Activated CD8-positive, alpha-beta memory T cell treated with anti-CD3 and anti-CD28 coated beads, Interleukin-2, amount 10 ng/mL, durations not matched to agents 7 days and 5 days (primary cell): ENCODE measurements around the gene ROBO1. TPM values are rescaled to one million over a fixed set of nuclear protein-coding genes. Genes with fewer than 3 reads are reported as not detected.
"Not testable (repeated sequence)": the region's sequence is repeated elsewhere in the genome, so short reads cannot be mapped to it uniquely, and the experiment has no call there.

ENCODE experiments used
- ATAC-seq: fragments of 150-1000 bp; cut with Tn5 transposase; one replicate; pipeline ENCODE4 v1.10.0; 2021; ENCODE audit warnings: moderate library complexity
- CTCF ChIA-PET: fragments of 350-600 bp; sonication (Branson Sonifier 250); formaldehyde crosslinking; loops from one replicate; lab custom pipeline; 2021; ENCODE audit warnings: antibody characterized with exemption; lab: Charles Lee
- DNase-seq: peaks from one replicate; pipeline ENCODE4 v3.0.0-alpha.2; 2020
- H3K27ac Mint-ChIP-seq: one replicate; pipeline ENCODE4 v1.8.0; 2021; ENCODE audit warnings: mild to moderate bottlenecking, mixed read lengths
- H3K27me3 Mint-ChIP-seq: one replicate; pipeline ENCODE4 v1.8.0; 2021; ENCODE audit warnings: mixed read lengths
- H3K36me3 Mint-ChIP-seq: one replicate; pipeline ENCODE4 v1.8.0; 2021; ENCODE audit warnings: mild to moderate bottlenecking, mixed read lengths
- H3K4me1 Mint-ChIP-seq: one replicate; pipeline ENCODE4 v1.8.0; 2021; ENCODE audit warnings: mixed read lengths
- H3K4me3 Mint-ChIP-seq: one replicate; pipeline ENCODE4 v1.8.0; 2021; ENCODE audit warnings: mild to moderate bottlenecking, moderate library complexity, mixed read lengths
- H3K9me3 Mint-ChIP-seq: one replicate; pipeline ENCODE4 v1.8.0; 2022; ENCODE audit warnings: low read depth, mixed read lengths
- total RNA-seq, 2 experiments: library from RNA; stranded (reverse); gene quantifications; one replicate each; pipeline ENCODE4 v1.2.3, GENCODE V29; 2021

Gene ROBO1
- total RNA-seq, 2 experiments from 2014 or later = 0.32 to 0.87 TPM

DNA sequence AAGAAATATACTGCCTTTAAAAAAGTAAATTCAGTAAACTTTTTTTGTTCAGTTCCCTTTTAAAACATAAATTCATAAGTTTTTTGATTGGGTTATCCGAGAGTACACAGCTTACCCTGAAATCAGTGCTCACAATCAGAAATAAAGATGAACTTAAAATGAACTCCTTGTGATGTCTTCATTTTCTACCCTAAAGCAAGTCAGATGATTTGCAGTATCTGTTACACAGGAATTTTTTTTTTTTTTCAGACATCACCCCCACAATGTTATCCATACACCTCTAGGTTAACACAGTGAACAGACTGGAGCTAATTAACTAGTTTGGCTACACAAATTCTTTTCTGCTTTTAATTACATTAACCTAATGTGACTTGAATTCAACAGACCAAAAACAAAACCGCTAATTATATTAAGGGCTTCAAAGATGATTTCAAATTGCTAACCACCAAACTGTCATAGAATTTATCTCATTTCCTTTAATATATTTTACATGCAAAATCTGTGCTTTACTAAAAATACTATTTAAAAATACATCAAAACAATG is 1042.0 kb downstream of the ROBO1 start:
- no peak overlapping the region for H3K27ac Mint-ChIP-seq
- no peaks in the 10 kb centered on the region for H3K27me3 Mint-ChIP-seq
- H3K4me3 Mint-ChIP-seq = no peak overlapping the region
- DNase-seq = no peak
- H3K4me1 Mint-ChIP-seq = no peaks in the 10 kb centered on the region
- CTCF ChIA-PET = no interaction called here
- H3K9me3 Mint-ChIP-seq = no peaks in the 10 kb centered on the region
- H3K36me3 Mint-ChIP-seq = no peaks in the 10 kb centered on the region
- ATAC-seq = no peak

DNA sequence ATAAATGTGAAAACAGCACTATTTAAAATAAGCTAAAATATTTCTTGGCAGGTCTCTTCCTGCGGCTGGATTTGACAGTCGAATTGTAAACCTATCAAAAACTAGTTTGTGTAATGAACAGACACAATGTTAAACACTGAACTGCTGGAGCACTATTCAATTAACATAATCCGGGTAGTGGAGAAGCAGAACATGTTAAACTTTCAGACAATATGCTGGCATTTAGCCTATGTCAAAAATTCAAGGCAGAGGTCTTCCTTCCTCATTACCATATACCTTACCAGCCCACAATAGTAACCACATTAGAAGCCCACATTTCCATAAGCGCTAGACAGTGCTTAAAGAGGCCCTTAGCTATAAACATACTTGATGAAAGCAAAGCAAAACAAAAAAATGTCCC is 1042.9 kb downstream of the ROBO1 start:
- Mint-ChIP-seq H3K9me3 (no peaks in the 10 kb centered on the region), H3K27me3 (no peaks in the 10 kb centered on the region)
- CTCF ChIA-PET = no interaction called here

DNA sequence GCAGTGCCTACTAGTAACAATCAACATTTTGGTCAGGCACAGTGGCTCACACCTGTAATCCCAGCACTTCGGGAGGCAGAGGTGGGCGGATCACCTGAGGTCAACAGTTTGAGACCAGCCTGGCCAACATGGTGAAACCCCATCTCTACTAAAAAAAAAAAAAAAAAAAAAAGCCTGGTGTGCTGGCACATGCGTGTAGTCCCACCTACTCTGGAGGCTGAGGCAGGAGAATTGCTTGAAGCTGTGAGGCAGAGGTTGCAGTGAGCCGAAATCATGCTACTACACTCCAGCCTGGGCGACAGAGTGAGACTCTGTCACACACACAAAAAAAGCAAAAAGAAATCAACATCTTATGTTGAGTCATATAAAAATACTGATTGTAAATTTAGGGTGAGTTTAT is 1043.4 kb downstream of the ROBO1 start:
- ATAC-seq, H3K27me3 Mint-ChIP-seq, H3K27ac Mint-ChIP-seq, H3K4me3 Mint-ChIP-seq, H3K36me3 Mint-ChIP-seq, H3K4me1 Mint-ChIP-seq, H3K9me3 Mint-ChIP-seq, CTCF ChIA-PET, DNase-seq: not testable (repeated sequence)

More for the DNA sequence above, 1042.9 kb downstream of the ROBO1 start:
- ATAC-seq (no peak), DNase-seq (no peak)
- Mint-ChIP-seq H3K4me3 (no peak overlapping the region), H3K4me1 (no peaks in the 10 kb centered on the region), H3K27ac (no peak overlapping the region), H3K36me3 (no peaks in the 10 kb centered on the region)

DNA sequence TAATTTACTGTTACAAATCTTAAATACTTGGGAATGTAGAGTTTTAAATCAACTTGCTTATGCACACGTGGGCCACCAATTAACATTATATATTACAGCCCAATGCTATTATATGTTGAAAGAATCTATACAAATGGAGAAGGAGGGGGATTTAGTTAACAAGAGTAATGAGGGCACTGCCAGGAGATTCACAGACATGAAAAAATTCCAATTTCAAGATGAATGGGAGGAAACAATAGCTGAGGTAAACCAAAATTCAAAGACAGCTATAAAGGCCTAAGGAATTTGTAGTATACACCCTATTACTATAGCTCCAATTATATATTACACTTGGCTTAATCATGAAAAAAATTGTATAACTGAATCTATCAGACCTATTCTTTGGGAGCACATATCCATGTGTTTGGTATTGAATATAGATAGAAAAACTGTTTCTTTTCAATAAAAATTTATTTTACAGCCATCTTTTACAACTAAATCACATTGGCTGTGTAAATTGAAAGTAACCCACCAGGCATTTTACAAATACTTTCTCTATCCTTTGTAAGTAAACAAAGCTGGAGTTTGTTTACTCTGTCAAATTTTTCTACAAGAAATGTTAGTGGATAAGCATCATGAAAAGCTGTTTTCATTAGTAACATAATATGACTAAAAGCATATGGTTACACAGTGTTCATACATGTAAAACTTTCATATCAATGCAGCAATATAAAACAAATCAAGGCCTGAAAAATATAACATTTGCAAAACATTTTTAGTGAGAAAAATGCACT is 1045.8 kb downstream of the ROBO1 start:
- DNase-seq (no peak), ATAC-seq (no peak)
- Mint-ChIP-seq H3K27me3 (no peaks in the 10 kb centered on the region), H3K36me3 (no peaks in the 10 kb centered on the region), H3K4me1 (no peaks in the 10 kb centered on the region), H3K4me3 (no peak overlapping the region), H3K27ac (no peak overlapping the region), H3K9me3 (no peaks in the 10 kb centered on the region)
- CTCF ChIA-PET = no interaction called here

DNA sequence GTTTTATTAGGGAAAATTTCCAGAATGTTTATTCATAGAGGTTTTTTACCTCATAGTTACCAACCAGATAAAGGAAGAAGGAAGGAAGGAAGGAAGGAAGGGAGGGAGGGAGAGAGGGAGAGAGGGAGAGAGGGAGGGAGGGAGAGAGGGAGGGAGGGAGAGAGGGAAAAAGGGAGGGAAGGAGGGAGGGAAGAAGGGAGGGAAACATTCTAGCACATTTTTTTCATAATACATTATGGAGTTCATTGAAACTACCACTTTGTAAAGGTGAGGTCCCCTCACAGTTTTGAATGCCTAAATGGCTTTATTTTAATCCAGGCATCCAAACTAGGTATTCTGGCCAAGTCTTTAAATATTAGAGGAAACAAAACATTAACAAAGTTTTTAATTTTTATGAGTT is 1049.1 kb downstream of the ROBO1 start:
- Mint-ChIP-seq H3K27ac (no peak overlapping the region), H3K36me3 (no peaks in the 10 kb centered on the region), H3K9me3 (peaks cover 7% of the 10 kb centered on the region), H3K4me1 (no peaks in the 10 kb centered on the region), H3K4me3 (no peak overlapping the region), H3K27me3 (no peaks in the 10 kb centered on the region)
- ATAC-seq (no peak), DNase-seq (no peak)
- CTCF ChIA-PET = no interaction called here

DNA sequence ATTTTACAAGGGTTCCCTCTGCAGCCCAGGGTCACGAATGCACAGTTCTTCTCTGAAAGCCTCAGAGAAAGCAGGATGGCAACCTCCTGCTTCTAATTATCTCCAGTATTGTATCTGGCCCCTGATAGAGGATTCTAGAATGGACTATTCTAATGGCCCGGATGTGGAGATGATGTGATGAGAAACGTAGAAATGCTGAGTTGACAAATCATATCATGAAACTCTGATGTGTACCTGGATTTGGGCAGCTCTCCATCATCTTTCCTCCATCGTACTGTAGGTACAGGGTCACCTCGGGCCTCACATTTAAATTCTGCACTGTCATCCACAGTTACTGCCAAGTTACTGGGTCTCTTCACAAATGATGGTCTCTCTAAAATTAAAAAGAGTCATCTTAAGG is 1050.8 kb downstream of the ROBO1 start:
- Mint-ChIP-seq H3K4me3 (no peak overlapping the region), H3K27me3 (no peaks in the 10 kb centered on the region), H3K27ac (no peak overlapping the region), H3K36me3 (no peaks in the 10 kb centered on the region), H3K9me3 (peaks cover 7% of the 10 kb centered on the region), H3K4me1 (no peaks in the 10 kb centered on the region)
- CTCF ChIA-PET = no interaction called here
- ATAC-seq = no peak
- no peak for DNase-seq

DNA sequence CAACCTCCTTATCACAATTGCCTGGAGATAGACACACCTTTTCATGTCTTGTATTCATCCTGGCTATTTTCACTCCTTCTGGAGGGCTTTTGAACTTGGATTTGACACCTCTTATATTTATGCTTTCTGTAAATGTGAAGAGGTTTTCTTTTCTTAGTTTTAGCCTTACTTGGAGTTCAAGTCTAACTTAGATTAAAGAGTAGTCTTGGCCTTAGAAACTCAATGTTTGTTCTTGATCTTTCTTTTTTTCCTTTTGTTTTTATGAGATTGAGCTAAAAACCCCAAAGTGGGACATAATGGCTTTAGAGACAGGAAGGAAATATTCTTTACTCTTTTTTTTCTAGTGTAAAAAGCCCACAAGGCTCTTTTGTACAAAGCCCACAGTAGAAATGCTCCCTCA is 1054.9 kb downstream of the ROBO1 start:
- no peaks in the 10 kb centered on the region for H3K4me1 Mint-ChIP-seq
- no peak for DNase-seq
- H3K36me3 Mint-ChIP-seq = no peaks in the 10 kb centered on the region
- ATAC-seq = no peak
- CTCF ChIA-PET = no interaction called here
- H3K9me3 Mint-ChIP-seq = peaks cover 7% of the 10 kb centered on the region
- H3K27ac Mint-ChIP-seq = no peak overlapping the region
- H3K4me3 Mint-ChIP-seq = no peak overlapping the region
- no peaks in the 10 kb centered on the region for H3K27me3 Mint-ChIP-seq

DNA sequence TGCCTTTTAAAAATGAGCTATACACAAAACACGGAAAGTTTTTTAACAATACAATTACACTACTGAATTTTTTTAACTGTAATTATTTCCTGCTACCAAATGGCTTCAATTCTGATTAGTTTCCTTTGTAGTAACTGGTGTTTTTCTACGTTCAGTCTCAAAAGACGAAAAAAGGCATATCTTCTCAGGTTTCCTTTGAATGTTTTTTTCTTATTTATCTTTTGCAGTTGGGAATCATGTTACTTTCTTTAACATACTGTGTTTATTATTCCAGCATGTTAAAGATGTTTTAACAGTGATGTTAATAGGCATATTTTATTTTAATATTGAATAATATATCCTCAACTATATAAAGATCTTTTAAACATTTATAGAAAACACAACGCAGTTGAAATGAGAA is 1055.5 kb downstream of the ROBO1 start:
- Mint-ChIP-seq H3K27ac (no peak overlapping the region), H3K4me3 (no peak overlapping the region), H3K36me3 (no peaks in the 10 kb centered on the region), H3K4me1 (no peaks in the 10 kb centered on the region), H3K27me3 (no peaks in the 10 kb centered on the region), H3K9me3 (peaks cover 7% of the 10 kb centered on the region)
- CTCF ChIA-PET = no interaction called here
- no peak for ATAC-seq
- no peak for DNase-seq

DNA sequence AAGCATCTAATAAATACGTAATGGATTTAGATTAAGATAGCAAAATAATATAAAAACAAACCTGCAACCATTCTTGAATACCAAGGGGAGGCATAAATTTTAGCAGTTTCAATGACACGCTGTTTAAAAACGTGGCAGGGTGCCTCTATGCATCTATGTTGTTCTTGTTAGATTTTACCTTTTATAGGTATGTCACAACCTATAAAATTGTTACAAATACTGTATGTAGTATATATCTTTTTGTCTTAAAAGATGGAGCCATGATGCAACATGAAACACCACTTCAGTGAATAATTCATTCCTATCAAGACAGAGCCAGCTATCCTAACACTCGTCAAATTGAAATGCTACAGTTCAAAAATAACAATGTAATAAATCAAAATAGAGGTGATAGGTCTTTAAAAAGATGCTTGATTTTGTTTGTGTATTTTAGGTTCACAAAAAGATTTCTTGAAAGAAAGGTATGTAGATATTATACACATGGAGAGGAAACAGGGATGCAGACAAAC is 1059.2 kb downstream of the ROBO1 start:
- Mint-ChIP-seq H3K9me3 (peaks cover 6% of the 10 kb centered on the region), H3K27me3 (no peaks in the 10 kb centered on the region), H3K27ac (no peak overlapping the region), H3K4me3 (no peak overlapping the region), H3K36me3 (no peaks in the 10 kb centered on the region), H3K4me1 (no peaks in the 10 kb centered on the region)
- ATAC-seq = no peak
- CTCF ChIA-PET = no interaction called here
- DNase-seq = no peak

DNA sequence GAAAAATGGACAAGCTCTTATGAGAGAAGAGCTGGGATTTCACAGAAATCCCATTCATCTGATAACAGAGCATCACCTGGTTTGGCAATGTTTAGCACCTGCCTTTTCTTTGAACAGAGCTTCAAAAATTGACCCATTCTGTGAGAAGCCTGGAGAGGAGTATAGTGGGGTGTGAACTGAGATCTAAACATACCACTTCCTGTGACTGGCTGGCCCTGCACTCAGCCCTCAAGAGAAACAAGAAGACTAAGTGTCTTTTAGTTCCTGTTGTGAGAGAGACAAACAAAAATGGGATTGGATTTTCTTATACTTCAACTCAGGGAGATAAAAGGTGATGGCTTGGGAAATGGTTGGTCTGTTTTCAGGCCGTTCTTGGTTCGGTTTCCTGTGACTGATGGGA is 1060.2 kb downstream of the ROBO1 start:
- no peak for ATAC-seq
- Mint-ChIP-seq H3K27me3 (no peaks in the 10 kb centered on the region), H3K27ac (no peak overlapping the region), H3K4me3 (no peak overlapping the region), H3K4me1 (no peaks in the 10 kb centered on the region), H3K9me3 (peaks cover 6% of the 10 kb centered on the region), H3K36me3 (no peaks in the 10 kb centered on the region)
- no peak for DNase-seq
- CTCF ChIA-PET = no interaction called here

DNA sequence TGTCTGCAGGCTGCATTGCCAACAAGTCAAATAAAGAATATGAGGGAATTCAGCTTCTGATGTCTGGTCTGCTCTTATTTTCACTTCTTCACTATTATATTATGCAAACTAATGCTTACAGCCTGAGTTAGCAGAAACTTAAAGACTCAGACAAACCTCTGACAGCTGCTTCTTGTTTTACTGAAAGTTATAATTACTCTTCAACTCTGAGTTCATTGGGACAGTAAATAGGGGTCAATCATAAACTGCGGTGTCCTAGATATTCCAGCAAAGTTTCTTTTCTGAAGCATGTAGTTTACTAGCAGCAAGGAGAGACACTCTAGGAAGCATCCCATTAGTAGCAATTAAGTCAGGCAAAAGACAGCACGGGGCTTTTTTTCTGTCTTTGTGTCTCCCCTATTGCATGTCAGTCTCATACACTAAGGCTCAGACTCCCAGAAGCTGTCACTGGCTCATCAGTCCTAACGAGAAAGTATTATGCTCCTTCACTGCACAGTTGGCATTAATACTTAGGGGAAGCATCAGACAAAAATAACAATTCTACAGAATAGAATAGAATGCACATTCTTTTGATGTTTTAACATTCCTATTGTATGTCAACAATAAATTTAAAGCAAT is 1060.8 kb downstream of the ROBO1 start:
- no peaks in the 10 kb centered on the region for H3K4me1 Mint-ChIP-seq
- H3K4me3 Mint-ChIP-seq = no peak overlapping the region
- H3K27me3 Mint-ChIP-seq = no peaks in the 10 kb centered on the region
- CTCF ChIA-PET = no interaction called here
- ATAC-seq (no peak), DNase-seq (no peak)
- H3K27ac Mint-ChIP-seq = no peak overlapping the region
- peaks cover 6% of the 10 kb centered on the region for H3K9me3 Mint-ChIP-seq
- H3K36me3 Mint-ChIP-seq = no peaks in the 10 kb centered on the region

DNA sequence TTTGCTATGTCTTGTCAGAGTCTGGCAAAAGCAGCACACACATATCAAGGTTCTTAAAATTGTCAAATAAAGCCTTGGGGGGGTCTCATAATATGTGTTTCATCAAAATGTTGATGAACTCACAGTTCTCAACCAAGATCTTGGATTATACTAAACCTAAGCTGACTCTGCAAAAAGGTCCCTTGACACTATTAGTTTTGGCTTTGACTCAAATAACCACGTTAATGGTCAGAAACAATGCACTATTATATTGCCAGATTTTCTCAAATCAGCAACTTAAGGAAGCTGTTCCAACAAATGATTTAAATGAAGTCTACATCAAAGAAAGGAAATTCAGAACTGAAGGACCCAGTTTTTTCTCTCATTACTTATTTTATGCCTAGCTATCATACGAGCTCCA is 1063.9 kb downstream of the ROBO1 start:
- H3K27me3 Mint-ChIP-seq = no peaks in the 10 kb centered on the region
- no peak overlapping the region for H3K4me3 Mint-ChIP-seq
- H3K27ac Mint-ChIP-seq = no peak overlapping the region
- DNase-seq = no peak
- no peak for ATAC-seq
- H3K36me3 Mint-ChIP-seq = no peaks in the 10 kb centered on the region
- H3K4me1 Mint-ChIP-seq = no peaks in the 10 kb centered on the region
- CTCF ChIA-PET = no interaction called here
- H3K9me3 Mint-ChIP-seq = peaks cover 8% of the 10 kb centered on the region

DNA sequence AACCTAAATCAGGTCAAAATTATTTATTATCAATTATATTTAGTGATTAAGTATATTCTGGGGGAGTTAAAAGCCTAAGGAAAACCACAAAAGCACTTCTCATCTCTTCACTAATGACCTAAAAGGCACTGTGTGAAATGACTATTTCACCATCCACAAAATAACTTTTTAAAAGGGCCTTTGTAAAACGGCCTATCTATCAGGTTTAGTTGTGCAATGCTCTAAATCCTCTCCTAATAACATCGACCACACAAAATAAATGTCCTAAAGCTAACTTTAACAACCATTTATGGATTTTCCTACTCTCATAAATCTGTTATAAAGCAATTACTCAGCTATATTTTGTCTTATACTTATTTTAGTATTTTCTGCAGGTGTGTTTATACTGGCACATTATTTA is 1066.3 kb downstream of the ROBO1 start:
- Mint-ChIP-seq H3K4me1 (no peaks in the 10 kb centered on the region), H3K27ac (no peak overlapping the region), H3K9me3 (peaks cover 8% of the 10 kb centered on the region), H3K4me3 (no peak overlapping the region), H3K27me3 (no peaks in the 10 kb centered on the region), H3K36me3 (no peaks in the 10 kb centered on the region)
- ATAC-seq = no peak
- no peak for DNase-seq
- CTCF ChIA-PET = no interaction called here

DNA sequence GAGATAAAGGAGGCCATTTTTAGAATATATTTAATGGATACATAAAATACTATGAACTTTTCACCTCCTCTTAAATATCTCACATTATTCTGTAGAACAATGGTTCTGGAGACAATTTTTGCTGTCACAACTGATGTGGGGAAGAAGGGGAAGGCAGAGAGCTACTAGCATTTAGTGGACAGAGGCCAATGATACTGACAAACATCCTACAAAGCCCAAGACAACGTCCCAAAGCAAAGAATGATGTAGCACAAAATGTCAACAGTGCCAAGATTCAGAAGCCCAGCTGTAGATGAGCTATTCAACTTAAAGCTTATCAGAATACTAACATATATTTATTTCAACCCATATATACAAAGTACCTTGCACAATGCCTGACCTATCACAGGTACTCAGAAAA is 1069.4 kb downstream of the ROBO1 start:
- no peak for DNase-seq
- ATAC-seq = no peak
- Mint-ChIP-seq H3K4me1 (no peaks in the 10 kb centered on the region), H3K27me3 (no peaks in the 10 kb centered on the region), H3K27ac (no peak overlapping the region), H3K9me3 (peaks cover 2% of the 10 kb centered on the region), H3K4me3 (no peak overlapping the region), H3K36me3 (no peaks in the 10 kb centered on the region)
- CTCF ChIA-PET = no interaction called here
